Germinal center (tissue), 1 donor: ENCODE measurements around the gene RAN.
"Not testable (repeated sequence)": the region's sequence is repeated elsewhere in the genome, so short reads cannot be mapped to it uniquely, and the experiment has no call there.

ENCODE experiments used
- DNase-seq: peaks from one replicate; pipeline ENCODE4 v3.0.0; 2012; ENCODE audit warnings: mixed read lengths, low spot score

RAN gene

DNA sequence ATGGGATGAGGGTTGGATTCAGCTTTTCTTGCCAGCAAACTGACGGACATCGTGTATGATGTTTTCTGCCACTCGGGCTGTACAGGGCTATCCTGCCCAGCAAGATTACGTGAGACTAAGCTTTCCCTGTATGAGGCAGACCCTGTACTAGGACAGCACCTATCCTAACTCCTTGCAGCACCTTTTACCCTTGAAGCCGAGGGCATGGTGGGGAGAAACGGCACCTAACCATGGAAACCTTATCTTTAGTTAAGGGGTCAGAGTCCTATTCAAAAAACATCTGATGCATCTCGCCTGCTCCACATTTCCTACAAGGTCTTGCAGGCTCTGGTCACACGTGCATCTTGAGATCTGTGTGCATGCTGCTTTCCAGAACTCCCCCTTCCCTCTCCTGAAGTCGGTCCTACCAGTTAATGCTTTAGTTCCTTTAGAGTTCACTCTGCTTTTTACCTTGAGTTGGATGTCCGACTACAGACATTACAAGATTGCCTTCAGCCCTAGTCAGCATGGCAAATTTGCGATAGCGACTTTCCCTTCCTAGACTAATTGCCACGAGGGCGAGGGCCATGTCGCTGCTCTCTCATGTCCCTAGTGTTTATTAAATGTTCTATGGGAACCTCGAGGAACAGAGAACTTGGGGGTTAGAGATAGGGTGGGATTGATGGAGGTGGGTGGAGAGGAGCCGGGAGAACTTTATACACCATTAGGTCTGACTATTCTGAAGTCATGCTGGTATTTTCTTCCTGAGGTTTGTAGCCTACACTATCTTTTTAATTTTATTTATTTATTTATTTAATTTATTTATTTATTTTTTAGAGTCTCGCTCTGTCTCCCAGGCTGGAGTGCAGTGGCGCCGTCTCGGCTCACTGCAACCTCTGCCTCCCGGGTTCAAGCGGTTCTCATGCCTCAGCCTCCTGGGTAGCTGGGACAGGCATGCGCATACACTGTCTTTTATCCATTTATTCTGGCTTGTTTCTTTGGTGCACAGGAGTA is 6.6 kb downstream of the RAN start:
- no peak for DNase-seq

DNA sequence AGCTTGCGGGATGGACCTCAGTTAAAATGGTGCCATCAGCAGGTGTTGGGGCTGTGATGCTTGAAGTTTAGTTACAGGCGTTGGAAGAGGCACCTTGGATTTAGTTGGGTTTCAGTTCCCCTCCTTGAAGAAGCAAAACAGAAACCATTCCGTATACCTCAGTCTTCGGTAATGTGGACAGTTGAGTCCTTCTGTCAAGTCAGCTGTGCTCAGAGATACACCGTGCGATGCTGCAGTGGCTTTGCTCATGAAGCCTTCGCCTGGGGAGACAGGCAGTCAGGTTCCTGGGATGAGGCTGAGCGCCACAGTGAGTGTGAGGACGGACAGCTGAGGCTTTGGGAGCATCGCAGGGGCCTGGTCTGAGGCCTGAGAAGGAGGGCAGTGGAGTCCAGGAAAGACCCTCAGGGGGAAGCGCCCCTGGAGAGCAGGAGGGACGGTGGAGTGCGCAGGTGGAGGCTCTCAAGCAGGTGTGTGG is 7.4 kb downstream of the RAN start:
- DNase-seq, result peak; percentile 83

DNA sequence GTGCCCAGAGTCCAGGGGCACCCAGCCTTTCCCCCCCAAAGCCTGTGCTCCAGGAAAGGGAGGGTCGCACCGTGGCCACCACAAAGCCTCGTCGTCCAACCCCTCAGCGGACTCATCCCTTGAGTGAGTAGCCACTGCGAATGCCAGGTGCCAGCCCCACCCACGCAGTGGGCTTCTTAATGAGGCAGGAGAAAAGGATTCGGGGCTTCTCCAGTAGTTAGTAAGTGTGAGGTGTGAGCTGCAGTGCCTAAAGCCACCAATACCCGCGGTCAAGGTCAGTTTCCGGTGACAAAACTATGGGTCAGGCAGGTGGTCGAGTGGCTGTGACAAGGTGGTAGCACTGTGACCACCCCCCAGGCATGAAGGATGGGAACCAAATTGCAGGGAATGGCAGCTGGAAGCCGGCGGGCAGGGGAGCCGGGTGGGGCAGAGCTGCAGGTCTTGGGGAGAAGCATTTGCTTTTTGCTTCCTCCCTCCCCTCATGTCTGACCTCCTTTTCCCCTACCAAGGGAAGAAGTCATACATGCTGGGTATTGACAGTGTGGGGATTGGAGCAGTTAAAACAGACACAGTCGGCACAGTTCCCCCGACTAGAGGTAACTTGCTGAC is 8.0 kb downstream of the RAN start:
- peak; percentile 12 for DNase-seq

DNA sequence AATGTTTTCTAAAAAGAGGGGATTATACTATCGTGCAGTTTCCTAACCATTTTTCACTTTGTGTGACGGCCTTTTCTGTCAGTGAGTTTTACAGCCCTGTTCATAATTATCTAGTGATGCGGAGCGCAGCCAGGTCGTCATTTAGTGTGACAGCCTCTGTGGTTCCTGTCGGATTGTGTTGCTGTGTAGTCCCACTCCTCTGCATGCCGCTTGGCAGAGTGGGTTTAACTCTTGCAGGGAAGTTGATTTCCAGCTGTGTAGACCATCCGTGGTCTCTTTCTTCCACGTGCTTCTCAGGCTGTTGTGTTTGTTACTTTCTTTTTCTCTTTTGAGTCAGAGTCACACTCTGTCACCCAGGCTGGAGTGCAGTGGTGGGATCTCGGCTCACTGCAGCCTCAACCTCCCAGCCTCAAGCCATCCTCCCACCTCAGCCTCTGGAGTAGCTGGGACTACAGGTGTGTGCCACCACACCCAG is 8.6 kb downstream of the RAN start:
- peak; percentile 11 for DNase-seq

DNA sequence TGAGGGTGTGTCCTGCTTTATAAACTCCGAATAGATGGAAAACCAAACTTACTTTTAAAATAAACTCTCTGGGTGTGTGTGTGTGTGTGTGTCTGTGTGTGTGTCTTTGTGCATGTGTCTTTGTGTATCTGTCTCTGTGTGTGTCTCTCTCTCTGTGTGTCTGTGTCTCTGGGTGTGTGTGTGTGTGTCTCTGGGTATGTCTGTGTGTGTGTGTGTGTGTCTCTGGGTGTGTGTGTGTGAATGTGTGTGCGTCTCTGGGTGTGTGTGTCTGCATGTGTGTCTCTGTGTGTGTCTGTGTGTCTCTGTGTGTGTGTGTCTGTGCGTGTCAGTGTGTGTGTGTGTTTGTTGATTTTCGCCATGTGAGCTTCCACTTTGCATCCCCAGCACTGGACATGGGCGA is 9.2 kb downstream of the RAN start:
- DNase-seq, result no peak

DNA sequence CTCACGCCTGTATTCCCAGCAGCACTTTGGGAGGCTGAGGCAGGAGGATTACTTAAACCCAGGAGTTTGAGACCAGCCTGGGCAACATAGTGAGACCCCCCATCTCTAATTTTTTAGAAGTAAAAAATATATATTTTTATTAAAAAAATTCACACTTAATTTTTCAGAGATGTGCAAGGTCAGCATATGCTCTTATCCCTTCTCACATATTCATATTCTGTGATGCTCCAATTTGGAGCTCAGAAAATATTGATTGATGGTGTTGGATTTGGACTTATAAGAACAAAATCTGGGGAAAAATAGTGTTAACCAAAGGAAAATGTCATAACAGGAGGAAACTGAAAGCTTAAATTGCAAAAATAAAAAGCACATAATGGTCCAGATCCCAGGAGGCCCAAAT is 9.7 kb downstream of the RAN start:
- no peak for DNase-seq

DNA sequence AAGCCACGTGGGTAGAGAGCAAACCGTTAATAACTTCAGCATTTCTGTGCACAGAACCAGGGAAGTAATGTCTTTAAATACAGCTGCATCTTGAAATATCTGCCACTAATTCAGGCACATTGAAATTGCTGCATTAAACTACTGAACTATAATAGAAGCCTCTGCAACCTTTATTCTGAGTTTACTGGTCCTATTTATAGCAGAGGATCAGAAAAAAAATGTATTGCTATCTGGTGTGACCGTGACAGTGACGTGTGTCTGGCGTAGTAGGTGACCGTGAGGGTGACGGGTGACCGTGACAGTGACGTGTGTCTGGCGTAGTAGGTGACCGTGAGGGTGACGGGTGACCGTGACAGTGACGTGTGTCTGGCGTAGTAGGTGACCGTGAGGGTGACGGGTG is 15.3 kb downstream of the RAN start:
- not testable (repeated sequence) for DNase-seq

DNA sequence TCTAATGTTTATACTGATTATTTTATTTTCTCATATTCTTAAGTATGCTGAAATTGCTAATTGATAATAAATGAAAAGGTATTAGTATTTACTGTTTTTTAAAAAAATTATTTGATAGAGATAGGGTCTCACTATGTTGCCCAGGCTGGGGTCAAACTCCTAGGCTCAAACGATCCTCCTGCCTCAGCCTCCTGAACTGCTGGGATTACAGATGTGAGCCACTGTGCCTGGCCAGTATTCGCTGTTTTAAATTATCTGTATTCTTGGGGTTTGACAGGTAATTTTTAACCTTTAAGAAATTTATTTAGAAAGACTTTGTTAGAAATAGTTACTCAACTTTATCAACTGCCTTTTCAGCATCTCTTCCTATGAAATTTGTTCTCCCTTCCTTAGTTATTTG is 32.2 kb downstream of the RAN start:
- DNase-seq, result no peak

DNA sequence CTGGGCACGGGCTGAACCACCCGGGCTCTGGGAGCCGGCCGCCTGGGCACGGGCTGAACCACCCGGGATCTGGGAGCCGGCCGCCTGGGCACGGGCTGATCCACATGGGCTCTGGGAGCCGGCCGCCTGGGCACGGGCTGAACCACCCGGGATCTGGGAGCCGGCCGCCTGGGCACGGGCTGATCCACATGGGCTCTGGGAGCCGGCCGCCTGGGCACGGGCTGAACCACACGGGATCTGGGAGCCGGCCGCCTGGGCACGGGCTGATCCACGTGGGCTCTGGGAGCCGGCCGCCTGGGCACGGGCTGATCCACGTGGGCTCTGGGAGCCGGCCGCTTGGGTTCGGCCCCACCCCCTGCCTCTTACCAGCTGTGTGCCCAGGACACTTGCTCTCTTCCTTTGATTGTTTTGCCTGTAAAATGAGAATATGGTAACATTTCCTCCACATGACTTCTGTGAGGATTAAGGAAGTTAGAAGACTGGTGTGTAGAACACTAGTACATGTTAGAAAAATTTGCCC is 33.1 kb downstream of the RAN start:
- DNase-seq, result not testable (repeated sequence)

DNA sequence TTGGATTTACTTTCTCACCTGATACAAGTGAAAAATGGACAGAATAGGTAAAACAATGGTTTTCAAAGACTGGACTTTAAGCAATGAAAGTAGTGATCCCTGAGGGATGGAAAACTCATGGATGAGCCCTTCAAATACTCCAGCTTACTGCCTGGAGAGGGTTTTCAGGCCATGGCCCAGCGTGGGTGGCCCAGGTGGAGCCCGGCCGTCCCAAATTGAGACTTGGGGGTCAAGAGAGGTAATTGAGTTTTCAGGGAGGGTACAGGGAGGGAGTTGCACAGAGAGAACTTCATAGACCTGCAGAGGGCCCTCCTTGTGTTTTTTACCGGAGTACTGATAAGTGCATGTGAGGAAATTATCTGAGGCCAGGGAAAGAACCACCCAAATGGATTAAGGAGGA is 37.2 kb downstream of the RAN start:
- DNase-seq, result no peak

DNA sequence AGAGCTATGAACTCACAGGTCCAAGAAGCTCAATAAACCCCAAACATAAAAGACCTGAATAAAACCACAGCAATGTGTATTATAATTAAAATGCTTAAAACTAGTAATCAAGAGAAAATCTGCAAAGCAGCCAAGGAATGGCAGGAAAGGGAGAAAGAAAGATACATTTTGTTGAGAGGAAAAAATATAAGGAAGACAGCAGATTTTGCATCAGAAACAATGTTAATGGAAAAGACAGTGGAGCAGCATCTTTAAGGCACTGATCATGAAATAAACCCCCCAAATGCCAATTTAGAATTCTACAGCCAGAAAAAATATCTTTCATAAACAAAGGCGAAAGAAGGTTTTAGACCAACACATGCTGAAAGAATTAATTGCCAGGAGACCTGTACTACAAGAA is 39.3 kb downstream of the RAN start:
- DNase-seq, result no peak

DNA sequence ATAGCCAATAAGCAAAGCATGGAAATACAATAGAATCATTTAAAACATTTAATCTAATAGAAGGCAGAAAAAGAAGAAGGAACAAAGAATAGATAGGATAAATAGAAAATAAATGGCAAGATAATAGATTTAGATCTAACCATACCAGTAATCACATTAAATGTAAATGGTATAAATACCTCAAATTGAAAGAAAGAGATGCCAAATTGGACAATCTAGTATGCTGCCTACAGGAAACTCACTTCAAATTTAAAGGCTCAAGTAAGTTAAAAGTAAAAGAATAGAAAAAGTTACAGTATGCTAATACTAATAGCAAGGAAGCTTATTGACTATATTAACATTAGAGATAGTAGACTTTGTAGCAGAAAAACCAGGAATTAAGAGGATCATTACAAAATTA is 40.1 kb downstream of the RAN start:
- DNase-seq, result no peak

DNA sequence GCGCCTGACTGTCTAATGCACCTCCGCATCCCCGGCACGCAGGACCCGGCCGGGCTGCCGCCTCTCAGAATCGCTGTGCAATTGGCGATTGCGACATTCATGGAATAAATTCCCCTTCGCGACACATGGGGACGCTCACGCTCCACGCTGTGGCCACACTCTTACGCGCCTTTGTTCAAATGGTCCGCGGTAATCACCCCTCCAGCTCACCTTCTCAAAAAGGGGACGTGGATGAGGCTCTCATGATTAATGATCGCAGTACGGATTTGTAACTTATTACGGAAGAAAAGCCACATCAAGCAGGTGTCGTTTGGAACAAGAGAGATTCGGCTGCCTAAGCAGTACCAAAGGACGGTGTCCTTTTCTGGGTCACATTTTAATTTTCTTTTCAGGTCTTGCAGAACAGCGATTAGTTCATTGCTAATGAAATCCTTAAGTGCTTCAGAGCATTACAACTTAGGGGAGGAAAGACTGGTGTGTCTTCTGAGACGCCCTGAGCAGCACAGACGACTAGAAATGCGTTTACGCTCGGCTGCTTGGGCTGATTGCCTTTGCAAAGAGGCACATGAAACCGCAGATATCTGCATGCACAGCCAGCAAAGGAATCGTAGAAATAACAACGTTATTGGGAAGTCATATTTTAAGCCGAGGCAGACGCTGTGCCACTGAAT is 44.5 kb downstream of the RAN start:
- DNase-seq, result peak; percentile 64

DNA sequence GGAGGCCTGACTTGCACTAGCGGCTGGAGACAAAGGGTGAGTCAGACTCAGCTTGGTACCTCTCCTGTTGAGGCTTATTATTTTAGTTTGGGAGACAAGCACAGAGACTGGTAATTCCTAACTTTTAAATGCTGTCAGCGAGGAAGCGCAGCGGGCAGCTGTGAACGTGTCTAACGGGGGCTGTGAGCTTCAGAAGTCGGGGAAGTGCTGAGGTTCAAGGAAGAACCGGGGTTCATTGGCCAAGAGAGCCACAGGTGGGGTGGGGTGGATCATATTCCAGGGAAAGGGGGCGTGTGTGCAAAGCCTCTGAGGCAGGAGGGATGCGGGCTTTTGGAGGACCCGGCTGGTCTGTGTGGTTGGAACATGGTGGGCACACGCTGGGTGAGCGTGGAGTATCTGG is 45.7 kb downstream of the RAN start:
- DNase-seq, result no peak

DNA sequence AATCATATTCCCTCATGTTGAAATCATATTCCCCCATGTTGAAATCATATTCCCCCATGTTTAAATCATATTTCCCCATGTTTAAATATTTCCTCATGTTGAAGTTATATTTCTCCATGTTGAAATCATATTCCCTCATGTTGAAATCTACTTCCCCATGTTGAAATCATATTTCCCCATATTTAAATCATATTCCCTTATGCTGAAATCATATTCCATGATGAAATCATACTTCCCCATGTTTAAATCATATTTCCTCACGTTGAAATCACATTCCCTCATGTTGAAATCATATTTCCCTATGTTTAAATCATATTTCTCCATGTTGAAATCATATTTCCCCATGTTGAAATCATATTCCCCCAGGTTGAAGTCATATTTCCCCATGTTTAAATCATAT is 47.2 kb downstream of the RAN start:
- DNase-seq, result no peak

DNA sequence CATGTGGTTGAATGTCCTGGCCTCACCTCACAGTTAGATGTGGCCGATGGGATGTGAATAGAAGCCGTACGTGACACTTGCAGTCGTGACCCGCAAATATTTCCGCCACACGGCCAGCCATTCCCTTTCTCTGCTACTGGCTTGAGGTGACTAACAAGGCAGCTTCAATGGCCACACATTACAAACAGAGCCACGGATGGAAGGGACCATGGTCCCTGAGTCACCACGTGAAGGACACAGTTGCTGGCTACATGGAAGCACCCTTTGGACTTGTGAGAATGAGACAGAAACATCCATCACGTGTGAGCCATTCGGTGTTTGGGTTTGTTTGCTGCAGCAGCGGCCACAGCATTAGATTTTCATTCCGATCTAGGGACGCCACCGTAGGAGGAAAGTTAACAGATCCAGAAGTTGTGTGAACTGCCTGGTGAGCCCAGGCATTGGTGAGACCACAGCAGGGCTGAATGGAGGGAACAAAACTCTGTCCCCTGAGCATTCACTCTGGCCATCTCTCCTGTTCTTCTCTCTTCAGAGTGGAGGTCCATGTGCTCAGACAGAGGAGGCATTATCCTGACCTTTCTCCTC is 48.3 kb downstream of the RAN start:
- DNase-seq, result no peak

DNA sequence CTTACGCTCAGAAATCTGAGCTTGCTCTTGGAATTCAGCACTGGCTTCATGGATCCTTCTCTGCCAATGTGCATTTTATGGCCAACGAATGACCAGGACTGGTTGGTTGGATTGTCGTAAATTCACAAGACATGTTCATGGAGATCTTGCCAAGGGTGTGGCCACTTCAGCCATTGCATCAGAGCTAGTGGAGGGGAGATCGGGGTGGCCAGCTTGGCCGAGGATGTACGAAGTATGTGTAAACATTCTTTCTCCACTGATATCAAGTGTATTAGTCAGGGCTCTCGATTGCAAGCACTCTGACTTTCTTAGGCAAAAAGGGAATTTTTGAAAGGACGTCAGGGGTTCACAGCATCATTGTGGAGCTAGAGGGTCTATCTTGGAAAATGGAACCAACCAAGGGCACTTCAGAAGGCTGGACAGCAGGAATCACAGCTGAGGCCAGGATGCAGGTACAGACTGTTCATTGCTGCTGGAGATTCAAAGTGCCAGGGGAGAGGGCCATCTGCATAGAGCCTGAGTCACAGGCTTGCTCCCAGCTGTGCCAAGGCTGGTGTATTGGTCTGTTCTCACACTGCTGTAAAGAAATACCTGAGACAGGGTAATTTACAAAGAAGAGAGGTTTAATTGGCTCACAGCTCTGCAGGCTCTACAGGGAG is 49.0 kb downstream of the RAN start:
- no peak for DNase-seq

DNA sequence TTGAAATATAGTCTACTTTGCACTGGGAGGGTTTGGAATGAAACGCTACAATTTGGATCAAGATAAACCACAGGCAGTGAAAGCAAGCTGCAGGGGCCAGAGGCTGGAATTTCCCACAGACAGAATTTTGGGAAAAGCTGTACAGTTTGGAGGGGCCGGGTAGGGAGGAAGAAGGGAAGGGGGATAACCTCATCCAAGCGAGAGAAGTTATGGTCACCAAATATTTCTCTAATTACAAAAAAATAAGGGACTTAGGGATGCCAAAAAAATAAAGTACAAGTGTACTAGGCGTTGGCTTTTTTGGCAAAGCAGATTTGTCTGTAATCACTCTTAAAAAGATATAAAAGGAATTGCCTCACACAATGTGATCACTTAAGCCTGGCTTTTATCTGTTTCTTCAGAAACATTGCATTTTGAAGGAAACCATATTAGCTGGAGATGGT is 50.7 kb downstream of the RAN start:
- no peak for DNase-seq

DNA sequence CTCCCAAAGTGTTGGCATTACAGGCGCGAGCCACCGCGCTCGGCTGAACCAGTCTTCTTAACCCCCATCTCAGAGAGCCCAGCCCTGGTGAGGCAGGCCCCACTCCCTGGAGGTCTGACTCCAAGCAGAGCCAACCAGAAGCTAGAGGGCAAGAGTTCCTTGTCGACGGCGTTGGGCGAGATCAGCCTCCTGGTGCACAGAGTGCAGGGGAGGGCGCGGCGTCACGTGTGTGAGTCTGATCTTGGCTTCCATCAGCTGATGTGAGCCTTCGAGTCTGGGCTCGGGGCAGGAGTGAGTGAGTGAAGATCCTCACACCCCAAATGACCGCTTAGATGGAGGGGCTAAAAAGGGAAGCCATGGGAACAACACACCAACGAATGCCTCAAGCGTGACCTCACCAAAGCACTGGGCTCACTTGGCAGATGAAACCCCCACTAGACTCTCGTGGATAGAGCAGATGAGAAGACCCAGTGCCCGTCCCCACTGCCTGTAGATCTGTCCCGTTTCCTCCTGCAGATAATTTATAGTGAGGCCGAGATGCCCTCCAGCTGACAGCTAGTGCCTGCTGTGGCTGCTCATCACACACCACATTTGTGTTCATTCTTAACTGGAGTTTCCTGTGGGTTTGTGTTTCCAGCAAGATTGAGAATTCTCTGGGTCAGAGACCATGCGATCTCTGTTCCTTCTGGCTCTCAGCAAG is 53.2 kb downstream of the RAN start:
- DNase-seq, result no peak

DNA sequence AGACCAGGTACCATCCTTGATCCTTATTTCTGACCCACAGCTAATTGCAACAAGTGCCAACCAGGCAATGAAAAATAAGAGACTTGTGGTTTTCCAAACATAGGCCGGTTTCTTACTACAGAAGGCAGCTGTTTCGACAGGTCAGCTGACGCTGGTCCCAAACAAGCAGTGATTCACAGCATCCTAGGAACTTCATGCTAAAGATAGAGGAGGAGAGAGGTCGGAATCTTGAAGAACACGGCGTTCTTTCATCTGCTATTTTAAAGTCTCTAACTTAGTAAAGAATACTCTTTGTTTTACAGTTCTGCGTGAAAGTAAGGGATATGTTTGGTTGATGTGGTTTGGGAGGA is 53.8 kb downstream of the RAN start:
- no peak for DNase-seq
